GM11168 (cell line): ENCODE measurements around the gene PRDM16.
"Not testable (repeated sequence)": the region's sequence is repeated elsewhere in the genome, so short reads cannot be mapped to it uniquely, and the experiment has no call there.

Experiments used
- in situ Hi-C: fragments of 300-500 bp; cut with MboI; formaldehyde crosslinking; loops from one replicate; pipeline ENCODE4 v1.12.0; 2022; ENCODE audit warnings: low sequenced_read_pairs; ENCODE audit not compliant: unreplicated experiment

Gene PRDM16

GRCh38 chr1:3229081-3229725, 160.2 kb downstream of the PRDM16 start:
- in situ Hi-C loops: no loop called here

- in situ Hi-C loops: no loop called here
Observed at GRCh38 chr1:3230553-3230952, 161.6 kb downstream of the PRDM16 start.

DNA sequence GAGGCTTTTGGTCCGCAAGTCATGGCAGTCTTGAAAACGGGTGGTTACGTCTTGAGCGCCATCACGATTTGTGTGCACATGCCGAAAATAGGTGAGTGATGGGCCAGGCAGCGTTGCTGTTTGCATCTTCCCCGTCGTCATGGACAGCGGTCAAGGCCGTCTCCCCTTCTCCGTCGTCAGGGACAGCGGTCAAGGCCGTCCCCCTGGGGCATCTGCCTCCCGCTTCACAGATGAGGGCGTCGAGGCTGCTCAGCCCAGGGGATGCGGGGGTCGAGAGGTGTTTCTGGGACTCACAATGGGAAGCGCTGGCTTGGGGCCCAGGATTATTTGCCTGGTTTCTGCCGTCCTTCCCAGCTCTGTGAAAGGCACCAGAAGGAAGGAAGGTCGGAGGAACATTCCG, 162.2 kb downstream of the PRDM16 start:
- in situ Hi-C loops: no loop called here

DNA sequence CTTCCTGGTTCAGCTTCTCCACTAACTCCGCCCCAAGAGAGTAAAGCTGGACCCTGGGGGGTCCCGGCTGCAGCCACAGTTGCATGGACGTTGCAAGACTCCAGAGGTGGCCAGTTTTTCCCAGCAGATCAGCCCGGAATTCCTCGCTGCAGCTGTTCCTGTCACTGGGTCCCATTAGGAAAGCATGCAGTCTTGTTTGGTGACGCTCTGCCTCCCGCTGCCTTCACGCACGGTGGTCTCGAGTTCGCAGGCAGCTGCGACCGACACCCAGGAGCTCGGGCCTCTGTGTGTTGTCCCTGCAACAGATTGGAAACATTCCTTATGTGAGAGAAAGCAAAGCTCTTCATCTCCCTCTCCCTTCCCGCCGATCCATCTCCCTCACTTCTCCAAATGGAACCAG, 162.8 kb downstream of the PRDM16 start:
- in situ Hi-C loops: no loop called here

DNA sequence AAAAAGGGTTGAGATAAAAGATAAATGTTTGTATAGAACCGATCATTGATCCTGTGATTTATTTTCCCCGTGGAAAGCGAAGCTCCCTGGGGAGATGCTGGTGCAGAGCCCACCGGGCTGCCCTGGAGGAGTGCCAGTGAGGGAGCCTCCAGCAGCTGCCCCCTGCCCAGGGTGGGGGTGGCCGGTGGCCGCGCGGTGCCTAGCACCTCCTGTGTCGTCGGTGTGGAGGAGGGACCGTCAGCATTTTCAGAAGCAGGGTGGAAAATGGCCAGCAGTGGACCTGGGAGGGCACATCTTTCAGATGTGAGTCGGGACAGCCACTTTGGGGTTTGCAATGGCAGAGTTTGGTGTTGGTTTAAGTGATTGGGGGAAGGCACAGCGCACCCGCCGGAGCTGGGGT, 164.0 kb downstream of the PRDM16 start:
- in situ Hi-C loops: no loop called here

- in situ Hi-C loops: no loop called here
Observed at GRCh38 chr1:3233551-3233950, 164.5 kb downstream of the PRDM16 start.

GRCh38 chr1:3234281-3234680, 165.3 kb downstream of the PRDM16 start:
- in situ Hi-C loops: no loop called here

- in situ Hi-C loops: no loop called here
Observed at GRCh38 chr1:3234956-3235355, 166.0 kb downstream of the PRDM16 start.

GRCh38 chr1:3235496-3235895, 166.5 kb downstream of the PRDM16 start:
- in situ Hi-C loops: no loop called here

GRCh38 chr1:3236361-3236760, 167.4 kb downstream of the PRDM16 start:
- in situ Hi-C loops: no loop called here

DNA sequence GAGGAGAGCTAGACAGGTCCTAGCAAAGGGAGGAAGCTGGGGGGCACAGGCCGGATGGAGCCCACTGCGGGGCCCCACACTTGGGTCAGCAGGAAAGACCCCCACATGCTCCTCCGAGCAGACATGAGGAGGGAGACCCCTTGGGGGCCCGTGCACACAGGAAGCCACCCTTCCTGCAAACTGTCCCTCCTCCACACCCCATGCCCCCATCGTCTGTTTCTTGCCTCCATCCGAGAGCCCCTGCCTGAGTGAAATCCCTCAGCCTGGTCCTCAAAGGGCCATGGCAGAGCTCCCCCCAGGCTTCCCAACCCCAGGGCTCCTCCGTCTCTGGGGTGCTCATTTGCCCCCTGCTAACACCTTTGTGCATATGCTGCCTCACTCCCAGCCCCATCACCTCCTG, 168.0 kb downstream of the PRDM16 start:
- in situ Hi-C loops: no loop called here

- in situ Hi-C loops: no loop called here
Observed at GRCh38 chr1:3237570-3237969, 168.6 kb downstream of the PRDM16 start.

GRCh38 chr1:3237994-3238702, 169.1 kb downstream of the PRDM16 start:
- in situ Hi-C loops: no loop called here

- in situ Hi-C loops: no loop called here
Observed at GRCh38 chr1:3238703-3239278, 169.8 kb downstream of the PRDM16 start.

GRCh38 chr1:3239991-3240390, 171.0 kb downstream of the PRDM16 start:
- in situ Hi-C loops: not testable (repeated sequence)

GRCh38 chr1:3240524-3241235, 171.7 kb downstream of the PRDM16 start:
- in situ Hi-C loops: no loop called here

GRCh38 chr1:3241236-3241550, 172.2 kb downstream of the PRDM16 start:
- in situ Hi-C loops: no loop called here

- in situ Hi-C loops: no loop called here
Observed at GRCh38 chr1:3241673-3242407, 172.8 kb downstream of the PRDM16 start.

- in situ Hi-C loops: no loop called here
Observed at GRCh38 chr1:3242408-3243260, 173.6 kb downstream of the PRDM16 start.

- in situ Hi-C loops: no loop called here
Observed at GRCh38 chr1:3243304-3243703, 174.3 kb downstream of the PRDM16 start.
